ENCODE results near the gene PCNA. TPM values are rescaled to one million over a fixed set of nuclear protein-coding genes. Genes with fewer than 3 reads are reported as not detected.

Gene PCNA
- polyA plus RNA-seq, 2 of the 4 experiments (the other 2 are of a cell fraction): 445 to 450 TPM

DNA sequence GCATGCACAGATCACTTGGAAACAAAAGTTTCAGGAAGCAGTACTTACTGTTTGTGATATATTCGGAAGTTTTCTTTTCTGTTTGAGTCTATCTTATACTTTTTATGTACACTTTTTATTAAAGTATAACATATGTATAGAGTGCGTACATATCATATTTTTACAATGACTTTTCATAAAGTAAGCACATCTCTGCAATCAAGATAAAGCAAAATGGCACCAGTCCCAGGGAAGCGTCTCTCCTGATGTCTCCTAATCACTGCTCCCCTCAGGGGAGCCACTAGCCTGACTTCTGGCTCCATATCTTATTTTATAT, 33.4 kb upstream of the PCNA start:
- no peak overlapping the region for H3K27ac ChIP-seq
- no peaks in the 10 kb centered on the region for H3K9me3 ChIP-seq
- no peak overlapping the region for H3K4me2 ChIP-seq
- FAIRE-seq: no peak
- 88% methylated on average over 3 of the region's 3 CpGs for whole genome bisulfite sequencing (ENCODE audit: missing lambda C conversion rate)
- H3K4me1 ChIP-seq: peaks cover 43% of the 10 kb centered on the region
- ChIA-PET POLR2A (no interaction called here), CTCF (interaction anchor here (0.8 to 5.6 kb wide), 2 partner anchors 26 to 39 kb away, joined by 3 to 43 read pairs; partner anchors contain the start of gene CDS2)
- no peak for DNase-seq (ENCODE audit: low read depth in 1 of 2, low spot score in 1 of 2)
- TF ChIP-seq MAZ (IDR thresholded peaks at IDR 0.05; ENCODE audit: borderline replicate concordance, low read depth, low read length) (no peak), HOXB13 (CRISPR knock-in tag; IDR thresholded peaks at IDR 0.05; ENCODE audit: low read depth) (no peak), KDM5A (IDR thresholded peaks at IDR 0.05) (no peak), PHF8 (IDR thresholded peaks at IDR 0.05; ENCODE audit: borderline replicate concordance, low read depth) (no peak), GATA3 (IDR thresholded peaks at IDR 0.05; ENCODE audit: borderline replicate concordance) (no peak), JUN (IDR thresholded peaks at IDR 0.05) (no peak), HOXB5 (CRISPR knock-in tag; IDR thresholded peaks at IDR 0.05) (no peak), CHD4 (IDR thresholded peaks at IDR 0.05; ENCODE audit: borderline replicate concordance) (no peak), FOSL2 (IDR thresholded peaks at IDR 0.05) (no peak), FOSL2 (CRISPR knock-in tag; IDR thresholded peaks at IDR 0.05) (no peak), ZSCAN20 (CRISPR knock-in tag; IDR thresholded peaks at IDR 0.05) (no peak), POLR2AphosphoS2 (conservative IDR thresholded peaks at IDR 0.05; ENCODE audit: low read length) (no peak)
- TF ChIP-seq, protein P1, sequence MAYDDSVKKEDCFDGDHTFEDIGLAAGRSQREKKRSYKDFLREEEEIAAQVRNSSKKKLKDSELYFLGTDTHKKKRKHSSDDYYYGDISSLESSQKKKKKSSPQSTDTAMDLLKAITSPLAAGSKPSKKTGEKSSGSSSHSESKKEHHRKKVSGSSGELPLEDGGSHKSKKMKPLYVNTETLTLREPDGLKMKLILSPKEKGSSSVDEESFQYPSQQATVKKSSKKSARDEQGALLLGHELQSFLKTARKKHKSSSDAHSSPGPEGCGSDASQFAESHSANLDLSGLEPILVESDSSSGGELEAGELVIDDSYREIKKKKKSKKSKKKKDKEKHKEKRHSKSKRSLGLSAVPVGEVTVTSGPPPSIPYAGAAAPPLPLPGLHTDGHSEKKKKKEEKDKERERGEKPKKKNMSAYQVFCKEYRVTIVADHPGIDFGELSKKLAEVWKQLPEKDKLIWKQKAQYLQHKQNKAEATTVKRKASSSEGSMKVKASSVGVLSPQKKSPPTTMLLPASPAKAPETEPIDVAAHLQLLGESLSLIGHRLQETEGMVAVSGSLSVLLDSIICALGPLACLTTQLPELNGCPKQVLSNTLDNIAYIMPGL (CRISPR knock-in tag; IDR thresholded peaks at IDR 0.05; ENCODE audit: borderline replicate concordance): no peak
- TF ChIP-seq, protein P2, sequence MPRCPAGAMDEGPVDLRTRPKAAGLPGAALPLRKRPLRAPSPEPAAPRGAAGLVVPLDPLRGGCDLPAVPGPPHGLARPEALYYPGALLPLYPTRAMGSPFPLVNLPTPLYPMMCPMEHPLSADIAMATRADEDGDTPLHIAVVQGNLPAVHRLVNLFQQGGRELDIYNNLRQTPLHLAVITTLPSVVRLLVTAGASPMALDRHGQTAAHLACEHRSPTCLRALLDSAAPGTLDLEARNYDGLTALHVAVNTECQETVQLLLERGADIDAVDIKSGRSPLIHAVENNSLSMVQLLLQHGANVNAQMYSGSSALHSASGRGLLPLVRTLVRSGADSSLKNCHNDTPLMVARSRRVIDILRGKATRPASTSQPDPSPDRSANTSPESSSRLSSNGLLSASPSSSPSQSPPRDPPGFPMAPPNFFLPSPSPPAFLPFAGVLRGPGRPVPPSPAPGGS (IDR thresholded peaks at IDR 0.05): no peak
- TF ChIP-seq, protein P3, sequence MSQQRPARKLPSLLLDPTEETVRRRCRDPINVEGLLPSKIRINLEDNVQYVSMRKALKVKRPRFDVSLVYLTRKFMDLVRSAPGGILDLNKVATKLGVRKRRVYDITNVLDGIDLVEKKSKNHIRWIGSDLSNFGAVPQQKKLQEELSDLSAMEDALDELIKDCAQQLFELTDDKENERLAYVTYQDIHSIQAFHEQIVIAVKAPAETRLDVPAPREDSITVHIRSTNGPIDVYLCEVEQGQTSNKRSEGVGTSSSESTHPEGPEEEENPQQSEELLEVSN (IDR thresholded peaks at IDR 0.05; ENCODE audit: borderline replicate concordance, low read depth): no peak
- H3K4me3 ChIP-seq: no peak overlapping the region
- no peak for ATAC-seq

DNA sequence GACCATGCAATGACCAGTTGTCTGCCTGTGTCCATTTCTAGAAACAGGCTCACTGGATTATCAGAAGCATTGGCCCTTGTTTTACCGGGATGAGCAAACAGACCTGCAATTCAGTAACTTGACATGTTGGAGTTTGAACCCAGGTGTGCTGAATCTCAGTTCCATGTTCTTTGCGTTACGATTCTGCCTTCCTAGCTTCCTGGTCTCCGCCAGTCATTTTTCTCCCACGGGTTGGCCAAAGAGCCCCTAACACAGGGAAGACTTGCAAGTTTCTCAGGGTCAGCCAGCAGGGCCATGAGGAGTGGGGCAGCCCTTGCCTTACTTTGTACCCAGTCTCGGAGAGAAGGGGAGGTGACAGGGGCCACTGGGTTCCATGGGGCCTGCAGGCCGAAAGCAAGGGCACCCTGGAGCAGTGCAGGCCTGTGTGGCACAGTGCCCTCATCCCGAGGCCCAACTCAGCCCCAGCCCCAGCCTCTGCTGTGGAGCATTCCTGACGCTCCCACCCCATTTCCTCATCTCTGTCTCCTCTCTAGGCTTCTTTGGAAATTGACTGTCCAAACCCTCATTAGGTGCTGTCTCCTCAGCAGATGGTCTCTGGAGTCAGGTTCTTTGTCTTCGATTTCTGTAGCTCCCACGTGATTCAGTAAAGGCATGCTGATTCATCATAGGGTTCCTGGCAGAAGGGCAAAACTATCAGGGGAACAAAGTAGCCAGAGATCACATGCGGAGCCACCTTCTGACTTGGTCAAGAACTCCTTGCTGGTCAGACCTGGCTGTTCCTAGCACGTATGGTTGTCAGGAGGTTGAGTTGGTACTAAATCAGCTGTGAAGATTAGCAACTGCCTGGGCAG, 30.7 kb upstream of the PCNA start:
- peak in 1 of 2 experiments; percentile 16 for DNase-seq (ENCODE audit: low read depth in 1 of 2, low spot score in 1 of 2)
- H3K4me1 ChIP-seq: peaks cover 30% of the 10 kb centered on the region
- no peak overlapping the region for H3K4me3 ChIP-seq
- H3K9me3 ChIP-seq: no peaks in the 10 kb centered on the region
- H3K4me2 ChIP-seq: peak overlapping the region; percentile 12; the same call in 1 of the 3 replicates
- FAIRE-seq: no peak
- CTCF ChIA-PET: interaction anchor here (0.6 to 1.4 kb wide), 2 partner anchors 19 to 24 kb away, joined by 3 to 5 read pairs; partner anchors contain the start of gene CDS2
- TF ChIP-seq, protein P4, sequence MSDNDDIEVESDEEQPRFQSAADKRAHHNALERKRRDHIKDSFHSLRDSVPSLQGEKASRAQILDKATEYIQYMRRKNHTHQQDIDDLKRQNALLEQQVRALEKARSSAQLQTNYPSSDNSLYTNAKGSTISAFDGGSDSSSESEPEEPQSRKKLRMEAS (IDR thresholded peaks at IDR 0.05): peak; percentile 43
- TF ChIP-seq ZFP36 (IDR thresholded peaks at IDR 0.05; ENCODE audit: borderline replicate concordance, partially characterized antibody) (no peak), EHMT2 (IDR thresholded peaks at IDR 0.05; ENCODE audit: low read depth) (no peak), NR3C1 (IDR thresholded peaks at IDR 0.05) (no peak), MAZ (IDR thresholded peaks at IDR 0.05; ENCODE audit: borderline replicate concordance, low read depth, low read length) (no peak)
- 88% methylated on average over 13 of the region's 13 CpGs for WGBS (ENCODE audit: missing lambda C conversion rate)
- H3K27ac ChIP-seq: peak overlapping the region; percentile 1 to 67; a peak in 3 of 6 replicates
- POLR2A ChIA-PET: no interaction called here
- peak in 1 of 2 experiments; percentile 58; a peak in 3 of 6 replicates for ATAC-seq

DNA sequence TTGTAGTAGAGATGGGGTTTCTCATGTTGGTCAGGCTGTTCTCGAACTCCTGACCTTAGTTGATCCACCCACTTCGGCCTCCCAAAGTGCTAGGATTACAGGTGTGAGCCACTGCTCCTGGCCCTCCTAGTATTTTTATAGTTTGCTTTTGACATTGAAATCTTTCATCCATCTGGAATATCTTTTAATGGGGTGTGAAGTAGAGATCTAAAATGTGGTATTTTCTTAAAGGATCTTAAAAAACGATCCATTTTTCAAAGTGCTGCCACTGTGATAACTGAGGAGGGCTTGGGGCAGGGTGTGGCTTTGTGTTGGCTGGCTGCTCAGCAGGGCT, 30.1 kb upstream of the PCNA start:
- no peak overlapping the region for H3K27ac ChIP-seq
- FAIRE-seq (no peak), ATAC-seq (no peak), DNase-seq (ENCODE audit: low read depth in 1 of 2, low spot score in 1 of 2) (no peak)
- ChIA-PET CTCF (no interaction called here), POLR2A (no interaction called here)
- no peak overlapping the region for H3K4me2 ChIP-seq
- H3K9me3 ChIP-seq: no peaks in the 10 kb centered on the region
- peaks cover 28% of the 10 kb centered on the region for H3K4me1 ChIP-seq
- 94% methylated on average over 3 of the region's 3 CpGs for WGBS (ENCODE audit: missing lambda C conversion rate)
- H3K4me3 ChIP-seq: no peak overlapping the region
- TF ChIP-seq POLR2A (IDR thresholded peaks at IDR 0.05; ENCODE audit: low read length) (no peak), JUNB (IDR thresholded peaks at IDR 0.05) (no peak), RAD21 (conservative IDR thresholded peaks at IDR 0.05 in 1 of 2, IDR thresholded peaks at IDR 0.05 in 1 of 2) (no peak), TP53 (CRISPR knock-in tag; IDR thresholded peaks at IDR 0.05) (no peak), ESRRA (IDR thresholded peaks at IDR 0.05; ENCODE audit: borderline replicate concordance, low read length) (no peak), FOSB (CRISPR knock-in tag; IDR thresholded peaks at IDR 0.05) (no peak), MAZ (IDR thresholded peaks at IDR 0.05; ENCODE audit: borderline replicate concordance, low read depth, low read length) (no peak), KDM1A (IDR thresholded peaks at IDR 0.05; ENCODE audit: low read depth) (no peak), ZFP36 (IDR thresholded peaks at IDR 0.05; ENCODE audit: borderline replicate concordance, partially characterized antibody) (no peak), CHD4 (IDR thresholded peaks at IDR 0.05; ENCODE audit: borderline replicate concordance) (no peak)
- TF ChIP-seq, protein P5, sequence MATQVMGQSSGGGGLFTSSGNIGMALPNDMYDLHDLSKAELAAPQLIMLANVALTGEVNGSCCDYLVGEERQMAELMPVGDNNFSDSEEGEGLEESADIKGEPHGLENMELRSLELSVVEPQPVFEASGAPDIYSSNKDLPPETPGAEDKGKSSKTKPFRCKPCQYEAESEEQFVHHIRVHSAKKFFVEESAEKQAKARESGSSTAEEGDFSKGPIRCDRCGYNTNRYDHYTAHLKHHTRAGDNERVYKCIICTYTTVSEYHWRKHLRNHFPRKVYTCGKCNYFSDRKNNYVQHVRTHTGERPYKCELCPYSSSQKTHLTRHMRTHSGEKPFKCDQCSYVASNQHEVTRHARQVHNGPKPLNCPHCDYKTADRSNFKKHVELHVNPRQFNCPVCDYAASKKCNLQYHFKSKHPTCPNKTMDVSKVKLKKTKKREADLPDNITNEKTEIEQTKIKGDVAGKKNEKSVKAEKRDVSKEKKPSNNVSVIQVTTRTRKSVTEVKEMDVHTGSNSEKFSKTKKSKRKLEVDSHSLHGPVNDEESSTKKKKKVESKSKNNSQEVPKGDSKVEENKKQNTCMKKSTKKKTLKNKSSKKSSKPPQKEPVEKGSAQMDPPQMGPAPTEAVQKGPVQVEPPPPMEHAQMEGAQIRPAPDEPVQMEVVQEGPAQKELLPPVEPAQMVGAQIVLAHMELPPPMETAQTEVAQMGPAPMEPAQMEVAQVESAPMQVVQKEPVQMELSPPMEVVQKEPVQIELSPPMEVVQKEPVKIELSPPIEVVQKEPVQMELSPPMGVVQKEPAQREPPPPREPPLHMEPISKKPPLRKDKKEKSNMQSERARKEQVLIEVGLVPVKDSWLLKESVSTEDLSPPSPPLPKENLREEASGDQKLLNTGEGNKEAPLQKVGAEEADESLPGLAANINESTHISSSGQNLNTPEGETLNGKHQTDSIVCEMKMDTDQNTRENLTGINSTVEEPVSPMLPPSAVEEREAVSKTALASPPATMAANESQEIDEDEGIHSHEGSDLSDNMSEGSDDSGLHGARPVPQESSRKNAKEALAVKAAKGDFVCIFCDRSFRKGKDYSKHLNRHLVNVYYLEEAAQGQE (IDR thresholded peaks at IDR 0.05): no peak

Measured in A549 (cell line).